ENCODE data around the gene IL23R.

Gene IL23R

DNA sequence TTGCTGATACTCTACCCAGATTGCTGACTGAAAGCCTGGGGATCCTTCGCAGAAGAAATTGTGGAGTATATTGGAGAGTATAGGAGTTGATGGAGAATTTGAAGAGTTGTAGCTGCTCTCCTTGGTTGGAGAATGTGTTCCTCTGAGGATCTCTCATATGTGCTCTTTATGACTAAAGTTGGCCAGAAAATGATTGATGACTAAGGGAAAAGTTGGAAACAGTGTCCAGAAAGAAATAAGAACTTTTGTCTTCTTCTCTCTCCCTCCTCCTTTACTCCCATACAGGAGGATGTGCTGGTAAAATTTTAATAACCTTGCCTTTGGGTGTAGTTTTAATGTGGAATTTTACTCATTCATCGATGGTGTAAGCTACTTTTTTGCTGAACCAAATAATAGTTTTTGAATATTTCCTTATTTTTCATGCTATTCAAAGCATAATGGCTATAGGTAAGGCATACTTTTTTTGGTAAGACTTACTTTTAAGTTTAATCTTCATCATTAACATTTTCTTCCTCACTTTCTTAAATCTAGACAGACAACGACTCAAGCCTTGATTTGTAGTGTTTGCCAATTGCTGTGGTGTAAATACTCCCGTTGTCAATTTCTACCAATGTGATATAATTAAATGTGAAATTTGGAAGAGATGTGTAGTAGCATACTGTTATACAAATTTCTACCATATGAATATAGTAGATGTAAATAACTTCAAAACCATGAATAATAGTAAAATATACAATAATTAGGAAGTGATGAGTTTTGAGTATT is 45.2 kb upstream of the IL23R start:
- no peak overlapping the region for H3K4me2 ChIP-seq (ENCODE audit: low read depth, low read length, poor library complexity, severe bottlenecking)
- no peaks in the 10 kb centered on the region for H3K36me3 ChIP-seq (ENCODE audit: low read length)
- no peaks in the 10 kb centered on the region for H3K9me3 ChIP-seq (ENCODE audit: insufficient read depth, low read length)
- H3K9ac ChIP-seq (ENCODE audit: low read length), result no peak overlapping the region
- H2AFZ ChIP-seq (ENCODE audit: low read depth, low read length, severe bottlenecking), result no peak overlapping the region
- TF ChIP-seq, protein P1, sequence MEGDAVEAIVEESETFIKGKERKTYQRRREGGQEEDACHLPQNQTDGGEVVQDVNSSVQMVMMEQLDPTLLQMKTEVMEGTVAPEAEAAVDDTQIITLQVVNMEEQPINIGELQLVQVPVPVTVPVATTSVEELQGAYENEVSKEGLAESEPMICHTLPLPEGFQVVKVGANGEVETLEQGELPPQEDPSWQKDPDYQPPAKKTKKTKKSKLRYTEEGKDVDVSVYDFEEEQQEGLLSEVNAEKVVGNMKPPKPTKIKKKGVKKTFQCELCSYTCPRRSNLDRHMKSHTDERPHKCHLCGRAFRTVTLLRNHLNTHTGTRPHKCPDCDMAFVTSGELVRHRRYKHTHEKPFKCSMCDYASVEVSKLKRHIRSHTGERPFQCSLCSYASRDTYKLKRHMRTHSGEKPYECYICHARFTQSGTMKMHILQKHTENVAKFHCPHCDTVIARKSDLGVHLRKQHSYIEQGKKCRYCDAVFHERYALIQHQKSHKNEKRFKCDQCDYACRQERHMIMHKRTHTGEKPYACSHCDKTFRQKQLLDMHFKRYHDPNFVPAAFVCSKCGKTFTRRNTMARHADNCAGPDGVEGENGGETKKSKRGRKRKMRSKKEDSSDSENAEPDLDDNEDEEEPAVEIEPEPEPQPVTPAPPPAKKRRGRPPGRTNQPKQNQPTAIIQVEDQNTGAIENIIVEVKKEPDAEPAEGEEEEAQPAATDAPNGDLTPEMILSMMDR (IDR thresholded peaks at IDR 0.05; ENCODE audit: insufficient read depth, low read length, poor library complexity, severe bottlenecking), result no peak
- TF ChIP-seq EZH2phosphoT487 (conservative IDR thresholded peaks at IDR 0.05; ENCODE audit: low read length), result no peak
- no peak overlapping the region for H3K27ac ChIP-seq (ENCODE audit: low read depth, low read length)
- no peaks in the 10 kb centered on the region for H3K9me2 ChIP-seq (replicated peaks; ENCODE audit: insufficient read depth, low read length)
- H3K27me3 ChIP-seq (ENCODE audit: low read length), result no peaks in the 10 kb centered on the region
- no peak overlapping the region for H3K4me3 ChIP-seq (ENCODE audit: insufficient read depth, low read length, poor library complexity, severe bottlenecking)
- no peaks in the 10 kb centered on the region for H4K20me1 ChIP-seq (ENCODE audit: low read depth, low read length)
- no peaks in the 10 kb centered on the region for H3K79me2 ChIP-seq (ENCODE audit: insufficient read depth, low read length)
- H3F3A ChIP-seq (ENCODE audit: insufficient read depth), result no peaks in the 10 kb centered on the region

DNA sequence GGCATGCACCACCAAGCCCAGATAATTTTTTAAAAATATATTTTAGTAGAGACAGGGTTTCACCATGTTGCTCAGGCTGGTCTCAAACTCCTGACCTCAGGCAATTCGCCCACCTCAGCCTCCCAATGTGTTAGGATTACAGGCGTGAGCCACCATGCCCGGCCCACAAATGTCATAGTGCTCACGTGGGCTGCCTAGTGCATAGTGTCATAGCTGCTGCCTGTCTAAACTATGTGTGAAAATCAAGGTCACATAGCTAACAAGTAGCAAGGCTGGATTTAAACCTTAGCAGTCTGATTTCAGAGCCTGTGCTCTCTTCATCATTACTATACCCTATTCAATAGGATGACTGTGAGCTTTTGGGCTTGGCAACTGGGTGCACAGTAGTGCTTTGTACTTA is 41.8 kb upstream of the IL23R start:
- H4K20me1 ChIP-seq (ENCODE audit: low read depth, low read length), result no peaks in the 10 kb centered on the region
- H3K36me3 ChIP-seq (ENCODE audit: low read length), result no peaks in the 10 kb centered on the region
- H3K27me3 ChIP-seq (ENCODE audit: low read length), result no peaks in the 10 kb centered on the region
- H3K4me2 ChIP-seq (ENCODE audit: low read depth, low read length, poor library complexity, severe bottlenecking), result no peak overlapping the region
- no peaks in the 10 kb centered on the region for H3F3A ChIP-seq (ENCODE audit: insufficient read depth)
- TF ChIP-seq EZH2phosphoT487 (conservative IDR thresholded peaks at IDR 0.05; ENCODE audit: low read length), result no peak
- TF ChIP-seq, protein P1 (IDR thresholded peaks at IDR 0.05; ENCODE audit: insufficient read depth, low read length, poor library complexity, severe bottlenecking), result no peak
- no peak overlapping the region for H3K4me3 ChIP-seq (ENCODE audit: insufficient read depth, low read length, poor library complexity, severe bottlenecking)
- no peak overlapping the region for H2AFZ ChIP-seq (ENCODE audit: low read depth, low read length, severe bottlenecking)
- no peak overlapping the region for H3K9ac ChIP-seq (ENCODE audit: low read length)
- no peak overlapping the region for H3K27ac ChIP-seq (ENCODE audit: low read depth, low read length)
- H3K9me2 ChIP-seq (replicated peaks; ENCODE audit: insufficient read depth, low read length), result no peaks in the 10 kb centered on the region
- no peaks in the 10 kb centered on the region for H3K9me3 ChIP-seq (ENCODE audit: insufficient read depth, low read length)
- no peaks in the 10 kb centered on the region for H3K79me2 ChIP-seq (ENCODE audit: insufficient read depth, low read length)

DNA sequence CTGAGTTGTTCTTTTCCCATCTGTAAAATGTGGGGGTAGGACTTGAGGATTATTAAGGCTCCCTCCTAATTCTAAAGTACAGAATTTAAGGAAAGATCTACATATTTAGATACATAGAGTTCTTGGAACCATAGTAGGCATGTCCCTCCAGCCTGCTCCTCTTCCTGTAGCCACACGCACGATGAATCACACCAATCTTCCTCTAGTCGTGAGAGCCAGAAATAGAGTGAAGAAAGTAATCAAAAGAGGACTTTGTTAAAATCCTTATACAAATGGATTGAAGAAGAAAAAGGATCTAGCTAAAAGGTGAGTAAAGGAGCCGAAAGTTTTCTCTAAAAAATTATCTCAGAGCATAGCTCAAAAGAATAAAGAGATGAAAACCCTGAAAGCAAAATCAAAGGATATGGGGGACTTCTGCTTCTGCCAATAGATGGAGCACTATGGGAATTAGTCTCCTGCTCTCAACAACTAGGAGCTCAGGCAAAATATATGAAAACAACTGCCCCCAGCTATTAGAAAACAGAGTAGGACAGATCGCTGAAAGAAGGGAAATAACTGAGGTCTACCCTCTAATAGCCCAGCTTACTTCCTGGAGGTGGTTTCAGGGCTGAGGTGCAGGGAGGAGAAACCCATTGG is 40.0 kb upstream of the IL23R start:
- Histone ChIP-seq H3K4me3 (ENCODE audit: insufficient read depth, low read length, poor library complexity, severe bottlenecking) (no peak overlapping the region), H4K20me1 (ENCODE audit: low read depth, low read length) (no peaks in the 10 kb centered on the region), H3K27me3 (ENCODE audit: low read length) (no peaks in the 10 kb centered on the region), H3K36me3 (ENCODE audit: low read length) (no peaks in the 10 kb centered on the region), H3K79me2 (ENCODE audit: insufficient read depth, low read length) (no peaks in the 10 kb centered on the region), H2AFZ (ENCODE audit: low read depth, low read length, severe bottlenecking) (no peak overlapping the region), H3K4me2 (ENCODE audit: low read depth, low read length, poor library complexity, severe bottlenecking) (no peak overlapping the region), H3K9me2 (replicated peaks; ENCODE audit: insufficient read depth, low read length) (no peaks in the 10 kb centered on the region), H3K9ac (ENCODE audit: low read length) (no peak overlapping the region), H3K27ac (ENCODE audit: low read depth, low read length) (no peak overlapping the region), H3F3A (ENCODE audit: insufficient read depth) (no peaks in the 10 kb centered on the region), H3K9me3 (ENCODE audit: insufficient read depth, low read length) (no peaks in the 10 kb centered on the region)
- TF ChIP-seq, protein P1 (IDR thresholded peaks at IDR 0.05; ENCODE audit: insufficient read depth, low read length, poor library complexity, severe bottlenecking), result no peak
- no peak for TF ChIP-seq EZH2phosphoT487 (conservative IDR thresholded peaks at IDR 0.05; ENCODE audit: low read length)

All from SU-DHL-6 (cell line).